Measurements from ENCODE around the gene SYCE1. TPM values are rescaled to one million over a fixed set of nuclear protein-coding genes. Genes with fewer than 3 reads are reported as not detected.
"Not testable (repeated sequence)": the region's sequence is repeated elsewhere in the genome, so short reads cannot be mapped to it uniquely, and the experiment has no call there.

SYCE1 gene
- total RNA-seq, 1 donor: 0.72 TPM

DNA sequence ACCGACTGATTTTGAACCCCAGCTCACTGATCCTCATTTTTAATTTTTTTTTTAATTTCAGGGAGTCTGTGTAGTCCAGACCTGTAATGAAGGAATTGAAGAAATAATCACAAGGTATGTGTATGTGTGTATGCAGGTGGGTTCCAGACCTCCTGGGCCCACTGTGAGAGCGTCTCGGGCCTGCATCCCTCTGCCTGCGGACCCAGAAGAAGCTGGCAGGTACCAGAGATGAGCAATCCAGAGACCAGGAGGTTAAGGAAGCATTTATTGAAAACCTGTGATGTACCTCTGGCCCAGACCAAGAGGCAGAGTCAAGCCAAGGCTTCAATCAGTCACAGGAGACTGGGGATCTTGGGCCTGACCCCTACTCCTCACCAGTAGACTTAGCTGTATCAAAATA, 10.8 kb downstream of the SYCE1 start:
- no peaks in the 10 kb centered on the region for H3K27me3 ChIP-seq (ENCODE audit: insufficient read depth, low read length)
- no peak for DNase-seq (ENCODE audit: insufficient read length, low spot score, missing footprints)
- no peaks in the 10 kb centered on the region for H3K4me1 ChIP-seq (ENCODE audit: insufficient read depth, low read length)
- H3K4me2 ChIP-seq (ENCODE audit: insufficient read depth, low read length): no peak overlapping the region
- no peaks in the 10 kb centered on the region for H3K79me2 ChIP-seq (ENCODE audit: insufficient read depth, low read length)
- H4K20me1 ChIP-seq (ENCODE audit: insufficient read depth, low read length): no peaks in the 10 kb centered on the region
- no peak overlapping the region for H3K4me3 ChIP-seq (ENCODE audit: insufficient read depth, low read length)
- TF ChIP-seq, protein P1, sequence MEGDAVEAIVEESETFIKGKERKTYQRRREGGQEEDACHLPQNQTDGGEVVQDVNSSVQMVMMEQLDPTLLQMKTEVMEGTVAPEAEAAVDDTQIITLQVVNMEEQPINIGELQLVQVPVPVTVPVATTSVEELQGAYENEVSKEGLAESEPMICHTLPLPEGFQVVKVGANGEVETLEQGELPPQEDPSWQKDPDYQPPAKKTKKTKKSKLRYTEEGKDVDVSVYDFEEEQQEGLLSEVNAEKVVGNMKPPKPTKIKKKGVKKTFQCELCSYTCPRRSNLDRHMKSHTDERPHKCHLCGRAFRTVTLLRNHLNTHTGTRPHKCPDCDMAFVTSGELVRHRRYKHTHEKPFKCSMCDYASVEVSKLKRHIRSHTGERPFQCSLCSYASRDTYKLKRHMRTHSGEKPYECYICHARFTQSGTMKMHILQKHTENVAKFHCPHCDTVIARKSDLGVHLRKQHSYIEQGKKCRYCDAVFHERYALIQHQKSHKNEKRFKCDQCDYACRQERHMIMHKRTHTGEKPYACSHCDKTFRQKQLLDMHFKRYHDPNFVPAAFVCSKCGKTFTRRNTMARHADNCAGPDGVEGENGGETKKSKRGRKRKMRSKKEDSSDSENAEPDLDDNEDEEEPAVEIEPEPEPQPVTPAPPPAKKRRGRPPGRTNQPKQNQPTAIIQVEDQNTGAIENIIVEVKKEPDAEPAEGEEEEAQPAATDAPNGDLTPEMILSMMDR (IDR thresholded peaks at IDR 0.05; ENCODE audit: extremely low read depth, low read depth, low read length): no peak
- no peaks in the 10 kb centered on the region for H3K36me3 ChIP-seq (ENCODE audit: insufficient read depth, low read length)
- no peaks in the 10 kb centered on the region for H3K9me3 ChIP-seq (ENCODE audit: low read depth, low read length)
- H3K27ac ChIP-seq (ENCODE audit: low read depth, low read length): no peak overlapping the region
- no peak overlapping the region for H2AFZ ChIP-seq (ENCODE audit: low read length)

DNA sequence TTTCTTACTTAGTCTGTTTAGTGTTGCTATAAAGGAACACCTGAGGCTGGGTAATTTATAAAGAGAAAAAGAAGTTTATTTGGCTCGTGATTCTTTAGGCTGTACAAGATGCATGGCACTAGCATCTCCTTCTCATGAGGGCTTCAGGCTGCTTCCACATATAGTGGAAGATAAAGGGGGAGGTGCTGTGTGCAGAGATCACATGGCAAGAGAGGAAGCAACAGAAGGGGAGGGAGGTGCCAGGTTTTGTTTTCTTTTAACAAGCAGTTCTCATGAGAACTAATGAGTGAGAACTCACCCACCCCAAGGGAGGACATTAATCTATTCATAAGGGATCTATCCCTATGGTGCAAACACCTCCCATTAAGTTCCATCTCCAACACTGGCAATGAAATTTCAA, 20.9 kb downstream of the SYCE1 start:
- H3K36me3 ChIP-seq (ENCODE audit: insufficient read depth, low read length): no peaks in the 10 kb centered on the region
- no peaks in the 10 kb centered on the region for H3K9me3 ChIP-seq (ENCODE audit: low read depth, low read length)
- no peak for DNase-seq (ENCODE audit: insufficient read length, low spot score, missing footprints)
- no peaks in the 10 kb centered on the region for H3K79me2 ChIP-seq (ENCODE audit: insufficient read depth, low read length)
- no peak overlapping the region for H3K4me3 ChIP-seq (ENCODE audit: insufficient read depth, low read length)
- H3K4me2 ChIP-seq (ENCODE audit: insufficient read depth, low read length): no peak overlapping the region
- no peak overlapping the region for H2AFZ ChIP-seq (ENCODE audit: low read length)
- no peaks in the 10 kb centered on the region for H3K4me1 ChIP-seq (ENCODE audit: insufficient read depth, low read length)
- TF ChIP-seq, protein P1 (IDR thresholded peaks at IDR 0.05; ENCODE audit: extremely low read depth, low read depth, low read length): no peak
- no peaks in the 10 kb centered on the region for H4K20me1 ChIP-seq (ENCODE audit: insufficient read depth, low read length)
- H3K27me3 ChIP-seq (ENCODE audit: insufficient read depth, low read length): no peaks in the 10 kb centered on the region
- H3K27ac ChIP-seq (ENCODE audit: low read depth, low read length): no peak overlapping the region

DNA sequence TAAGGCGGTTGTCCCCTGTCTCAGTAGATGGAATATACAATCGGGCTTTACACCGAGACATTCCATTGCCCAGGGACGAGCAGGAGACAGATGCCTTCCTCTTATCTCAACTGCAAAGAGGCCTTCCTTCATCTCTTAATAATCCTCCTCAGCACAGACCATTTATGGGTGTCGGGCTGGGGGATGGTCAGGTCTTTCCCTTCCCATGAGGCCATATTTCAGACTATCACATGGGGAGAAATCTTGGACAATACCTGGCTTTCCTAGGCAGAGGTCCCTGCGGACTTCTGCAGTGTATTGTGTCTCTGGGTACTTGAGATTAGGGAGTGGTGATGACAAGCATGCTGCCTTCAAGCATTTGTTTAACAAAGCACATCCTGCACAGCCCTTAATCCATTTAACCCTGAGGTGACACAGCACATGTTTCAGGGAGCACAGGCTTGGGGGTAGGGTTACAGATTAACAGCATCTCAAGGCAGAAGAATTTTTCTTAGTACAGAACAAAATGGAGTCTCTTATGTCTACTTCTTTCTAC, 23.9 kb downstream of the SYCE1 start:
- H3K27ac ChIP-seq (ENCODE audit: low read depth, low read length); H3K4me3 ChIP-seq (ENCODE audit: insufficient read depth, low read length); H3K4me1 ChIP-seq (ENCODE audit: insufficient read depth, low read length); H3K27me3 ChIP-seq (ENCODE audit: insufficient read depth, low read length); DNase-seq (ENCODE audit: insufficient read length, low spot score, missing footprints); H3K4me2 ChIP-seq (ENCODE audit: insufficient read depth, low read length); H3K9me3 ChIP-seq (ENCODE audit: low read depth, low read length); H3K79me2 ChIP-seq (ENCODE audit: insufficient read depth, low read length); H4K20me1 ChIP-seq (ENCODE audit: insufficient read depth, low read length); H3K36me3 ChIP-seq (ENCODE audit: insufficient read depth, low read length); H2AFZ ChIP-seq (ENCODE audit: low read length): not testable (repeated sequence)

DNA sequence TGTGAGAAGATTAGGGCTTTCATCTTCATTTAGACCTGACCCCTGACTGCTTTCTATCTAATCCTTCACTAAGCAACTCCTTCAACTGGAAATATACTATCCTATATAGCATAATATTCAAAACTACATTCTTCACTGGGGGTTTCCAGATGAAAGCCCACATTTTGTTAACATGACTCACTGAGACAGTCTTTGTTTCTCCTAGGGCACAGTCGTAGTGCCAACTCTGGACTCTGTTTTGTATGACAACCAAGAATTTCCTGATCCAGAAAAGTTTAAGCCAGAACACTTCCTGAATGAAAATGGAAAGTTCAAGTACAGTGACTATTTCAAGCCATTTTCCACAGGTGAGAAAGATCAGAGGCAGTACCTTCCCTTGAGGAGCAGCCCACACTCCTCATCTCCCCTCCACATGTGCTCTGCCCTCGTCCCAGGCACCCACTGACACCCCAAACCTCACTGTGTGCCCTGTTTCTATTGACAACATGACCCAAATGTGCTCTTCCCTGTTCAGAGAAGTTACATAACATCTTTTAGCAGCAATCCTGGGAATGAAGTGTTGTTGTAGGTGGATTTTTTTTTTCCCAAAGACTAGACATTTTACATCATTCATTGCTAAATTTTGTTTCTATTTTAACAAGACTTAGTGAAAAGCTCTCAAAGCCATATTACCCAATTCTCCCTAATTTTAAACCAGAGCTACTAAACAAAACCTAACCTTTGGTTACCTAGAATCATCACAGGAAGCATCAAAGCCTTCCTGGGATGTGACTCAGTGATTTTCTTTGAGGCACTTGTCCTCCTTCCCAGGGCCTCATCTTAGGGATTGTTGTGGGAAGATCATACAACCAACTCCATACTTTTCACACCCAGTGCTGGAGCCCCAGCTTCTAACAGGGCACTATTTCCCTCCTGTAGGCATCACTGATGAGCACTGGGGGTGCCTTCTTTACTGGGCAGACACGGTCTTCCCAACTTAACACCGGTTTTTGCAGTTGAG, 27.5 kb downstream of the SYCE1 start:
- Histone ChIP-seq H3K4me3 (ENCODE audit: insufficient read depth, low read length) (no peak overlapping the region), H3K4me2 (ENCODE audit: insufficient read depth, low read length) (no peak overlapping the region), H3K9me3 (ENCODE audit: low read depth, low read length) (no peaks in the 10 kb centered on the region), H3K27ac (ENCODE audit: low read depth, low read length) (no peak overlapping the region), H3K4me1 (ENCODE audit: insufficient read depth, low read length) (no peaks in the 10 kb centered on the region), H4K20me1 (ENCODE audit: insufficient read depth, low read length) (no peaks in the 10 kb centered on the region), H3K27me3 (ENCODE audit: insufficient read depth, low read length) (no peaks in the 10 kb centered on the region), H3K36me3 (ENCODE audit: insufficient read depth, low read length) (no peaks in the 10 kb centered on the region), H2AFZ (ENCODE audit: low read length) (no peak overlapping the region), H3K79me2 (ENCODE audit: insufficient read depth, low read length) (no peaks in the 10 kb centered on the region)
- TF ChIP-seq, protein P1 (IDR thresholded peaks at IDR 0.05; ENCODE audit: extremely low read depth, low read depth, low read length): no peak
- DNase-seq (ENCODE audit: insufficient read length, low spot score, missing footprints): no peak
